Measurements from ENCODE around the gene RAMP2.

The RAMP2 gene

DNA sequence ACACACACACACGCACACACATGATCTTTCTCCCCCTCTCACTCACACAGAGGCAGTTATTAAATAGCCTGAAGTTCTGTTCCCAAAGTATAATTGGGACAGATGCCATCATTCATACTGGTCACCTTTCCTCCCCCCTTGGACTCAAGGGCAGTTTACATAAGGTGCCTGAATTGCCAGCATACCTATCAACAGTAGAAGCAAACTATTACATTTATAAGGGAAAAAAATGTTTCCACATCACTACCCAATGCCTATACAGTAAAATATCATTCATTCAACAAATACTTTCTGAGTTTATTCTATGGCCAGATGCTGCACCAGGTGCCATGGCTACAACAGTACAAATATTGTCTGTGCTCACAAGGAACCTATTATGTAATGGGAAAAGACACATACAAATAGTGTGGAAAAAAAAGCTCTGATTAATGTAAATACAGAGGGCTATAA, 43.9 kb downstream of the RAMP2 start:
- H3K36me3 ChIP-seq (ENCODE audit: insufficient read depth, low read length), result peaks cover 9% of the 10 kb centered on the region; the same call in 1 of the 2 replicates

DNA sequence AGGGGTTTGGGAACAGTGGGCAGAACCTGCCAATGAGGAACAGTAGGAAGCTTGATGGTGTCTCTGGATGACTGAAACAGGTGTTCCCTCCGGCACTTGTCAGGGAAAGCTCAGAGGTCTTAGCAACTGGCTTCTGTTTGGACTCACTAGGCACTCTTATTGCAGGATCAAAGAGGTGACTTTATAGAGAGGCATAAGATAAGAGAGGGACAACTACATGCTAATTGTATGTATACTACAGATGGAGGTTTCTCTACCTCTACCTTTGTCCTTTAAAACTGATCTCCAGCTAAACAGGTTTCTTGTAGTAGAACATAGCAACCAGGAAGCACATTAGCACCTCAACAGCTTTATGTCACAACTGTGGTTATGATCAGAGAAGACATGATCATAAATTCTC, 45.2 kb downstream of the RAMP2 start:
- TF ChIP-seq EZH2 (IDR thresholded peaks at IDR 0.05; ENCODE audit: borderline replicate concordance, low read length), result no peak
- TF ChIP-seq, protein P1, sequence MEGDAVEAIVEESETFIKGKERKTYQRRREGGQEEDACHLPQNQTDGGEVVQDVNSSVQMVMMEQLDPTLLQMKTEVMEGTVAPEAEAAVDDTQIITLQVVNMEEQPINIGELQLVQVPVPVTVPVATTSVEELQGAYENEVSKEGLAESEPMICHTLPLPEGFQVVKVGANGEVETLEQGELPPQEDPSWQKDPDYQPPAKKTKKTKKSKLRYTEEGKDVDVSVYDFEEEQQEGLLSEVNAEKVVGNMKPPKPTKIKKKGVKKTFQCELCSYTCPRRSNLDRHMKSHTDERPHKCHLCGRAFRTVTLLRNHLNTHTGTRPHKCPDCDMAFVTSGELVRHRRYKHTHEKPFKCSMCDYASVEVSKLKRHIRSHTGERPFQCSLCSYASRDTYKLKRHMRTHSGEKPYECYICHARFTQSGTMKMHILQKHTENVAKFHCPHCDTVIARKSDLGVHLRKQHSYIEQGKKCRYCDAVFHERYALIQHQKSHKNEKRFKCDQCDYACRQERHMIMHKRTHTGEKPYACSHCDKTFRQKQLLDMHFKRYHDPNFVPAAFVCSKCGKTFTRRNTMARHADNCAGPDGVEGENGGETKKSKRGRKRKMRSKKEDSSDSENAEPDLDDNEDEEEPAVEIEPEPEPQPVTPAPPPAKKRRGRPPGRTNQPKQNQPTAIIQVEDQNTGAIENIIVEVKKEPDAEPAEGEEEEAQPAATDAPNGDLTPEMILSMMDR (IDR thresholded peaks at IDR 0.05; ENCODE audit: low read length), result no peak
- Histone ChIP-seq H3K27me3 (ENCODE audit: insufficient read depth, low read length) (no peaks in the 10 kb centered on the region), H3K4me2 (ENCODE audit: low read length) (no peak overlapping the region), H4K20me1 (ENCODE audit: insufficient read depth, low read length) (no peaks in the 10 kb centered on the region), H3K36me3 (ENCODE audit: insufficient read depth, low read length) (peaks cover 22% of the 10 kb centered on the region; the same call in 1 of the 2 replicates), H3K9me3 (ENCODE audit: low read length) (no peaks in the 10 kb centered on the region), H3K4me1 (ENCODE audit: insufficient read depth, low read length, severe bottlenecking) (no peaks in the 10 kb centered on the region), H3K9me2 (ENCODE audit: low read depth, low read length) (no peaks in the 10 kb centered on the region), H3K4me3 (ENCODE audit: low read depth, low read length, poor library complexity, severe bottlenecking) (no peak overlapping the region), H3F3A (ENCODE audit: insufficient read depth, low read length) (no peaks in the 10 kb centered on the region), H3K9ac (ENCODE audit: low read length) (no peak overlapping the region), H3K79me2 (ENCODE audit: insufficient read depth, low read length) (no peaks in the 10 kb centered on the region), H3K27ac (ENCODE audit: low read depth, low read length, poor library complexity, severe bottlenecking) (no peak overlapping the region), H2AFZ (ENCODE audit: low read length) (no peak overlapping the region)

More for the DNA sequence above, 43.9 kb downstream of the RAMP2 start:
- Histone ChIP-seq H4K20me1 (ENCODE audit: insufficient read depth, low read length) (no peaks in the 10 kb centered on the region), H3F3A (ENCODE audit: insufficient read depth, low read length) (no peaks in the 10 kb centered on the region), H3K4me2 (ENCODE audit: low read length) (no peak overlapping the region), H3K27ac (ENCODE audit: low read depth, low read length, poor library complexity, severe bottlenecking) (no peak overlapping the region), H2AFZ (ENCODE audit: low read length) (no peak overlapping the region), H3K79me2 (ENCODE audit: insufficient read depth, low read length) (no peaks in the 10 kb centered on the region), H3K9ac (ENCODE audit: low read length) (no peak overlapping the region), H3K4me1 (ENCODE audit: insufficient read depth, low read length, severe bottlenecking) (no peaks in the 10 kb centered on the region), H3K27me3 (ENCODE audit: insufficient read depth, low read length) (no peaks in the 10 kb centered on the region), H3K4me3 (ENCODE audit: low read depth, low read length, poor library complexity, severe bottlenecking) (no peak overlapping the region), H3K9me2 (ENCODE audit: low read depth, low read length) (no peaks in the 10 kb centered on the region), H3K9me3 (ENCODE audit: low read length) (no peaks in the 10 kb centered on the region)
- TF ChIP-seq EZH2 (IDR thresholded peaks at IDR 0.05; ENCODE audit: borderline replicate concordance, low read length), result no peak
- TF ChIP-seq, protein P1 (IDR thresholded peaks at IDR 0.05; ENCODE audit: low read length), result no peak

DNA sequence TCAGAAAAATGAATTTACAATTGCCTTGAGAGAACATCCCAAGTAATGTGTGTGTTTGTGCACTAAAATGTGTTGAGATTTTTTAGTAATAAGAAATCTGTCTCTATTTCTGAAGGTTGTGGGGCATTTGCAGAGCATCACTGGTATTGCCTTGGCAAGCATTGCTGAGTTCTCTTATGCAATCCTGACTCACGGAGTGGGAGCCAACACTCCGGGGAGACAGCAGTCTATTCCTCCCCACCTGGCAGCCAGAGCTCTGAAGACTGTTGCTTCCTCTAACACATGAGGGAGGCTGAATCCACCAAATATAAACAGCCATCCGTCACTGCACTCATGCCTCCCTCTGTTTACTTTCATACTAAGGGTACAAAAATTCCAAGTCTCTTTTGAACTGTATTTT, 48.2 kb downstream of the RAMP2 start:
- Histone ChIP-seq H3K79me2 (ENCODE audit: insufficient read depth, low read length) (no peaks in the 10 kb centered on the region), H3K4me3 (ENCODE audit: low read depth, low read length, poor library complexity, severe bottlenecking) (no peak overlapping the region), H4K20me1 (ENCODE audit: insufficient read depth, low read length) (no peaks in the 10 kb centered on the region), H3K4me1 (ENCODE audit: insufficient read depth, low read length, severe bottlenecking) (no peaks in the 10 kb centered on the region), H3K4me2 (ENCODE audit: low read length) (no peak overlapping the region), H3K9ac (ENCODE audit: low read length) (no peak overlapping the region), H2AFZ (ENCODE audit: low read length) (no peak overlapping the region), H3K9me3 (ENCODE audit: low read length) (no peaks in the 10 kb centered on the region), H3K27ac (ENCODE audit: low read depth, low read length, poor library complexity, severe bottlenecking) (no peak overlapping the region), H3K27me3 (ENCODE audit: insufficient read depth, low read length) (no peaks in the 10 kb centered on the region), H3K9me2 (ENCODE audit: low read depth, low read length) (no peaks in the 10 kb centered on the region), H3K36me3 (ENCODE audit: insufficient read depth, low read length) (peaks cover 41% of the 10 kb centered on the region), H3F3A (ENCODE audit: insufficient read depth, low read length) (no peaks in the 10 kb centered on the region)
- no peak for TF ChIP-seq EZH2 (IDR thresholded peaks at IDR 0.05; ENCODE audit: borderline replicate concordance, low read length)
- TF ChIP-seq, protein P1 (IDR thresholded peaks at IDR 0.05; ENCODE audit: low read length), result no peak

All from OCI-LY1 (cell line).